GM19023 (cell line): ENCODE measurements around the gene KIR3DL2.
"Not testable (repeated sequence)": the region's sequence is repeated elsewhere in the genome, so short reads cannot be mapped to it uniquely, and the experiment has no call there.

Experiments used
- ATAC-seq: cut with Tn5 transposase; IDR thresholded peaks from one replicate; pipeline ENCODE4 v1.9.1; 2021; ENCODE audit warnings: mild to moderate bottlenecking, moderate library complexity; ENCODE audit not compliant: unreplicated experiment

KIR3DL2 gene

DNA sequence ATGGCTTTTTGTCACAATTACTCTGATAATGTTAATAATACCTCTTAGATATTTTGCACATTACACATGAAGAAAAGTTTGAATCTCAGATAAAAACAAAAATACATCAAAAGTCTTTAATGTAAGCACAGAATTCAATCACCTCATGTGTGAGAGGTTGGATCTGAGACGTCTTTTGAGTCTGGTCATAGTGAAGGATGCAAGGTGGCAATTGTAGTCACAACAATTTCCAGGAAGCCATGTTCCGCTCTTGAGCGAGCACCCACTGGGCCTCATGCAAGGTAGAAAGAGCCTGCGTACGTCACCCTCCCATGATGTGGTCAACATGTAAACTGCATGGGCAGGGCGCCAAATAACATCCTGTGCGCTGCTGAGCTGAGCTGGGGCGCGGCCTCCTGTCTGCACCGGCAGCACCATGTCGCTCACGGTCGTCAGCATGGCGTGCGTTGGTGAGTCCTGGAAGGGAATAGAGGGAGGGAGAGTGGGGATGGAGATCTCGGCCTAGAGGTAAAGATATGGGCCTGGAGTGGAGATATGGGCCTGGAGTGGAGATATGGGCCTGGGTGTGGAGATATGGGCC lies at the start of gene KIR3DL2:
KIR3DL2 (plus strand) TSS at position 383 of the 580 bp plus-strand sequence; CDS start at position 416, 33 bp downstream.
- not testable (repeated sequence) for ATAC-seq

DNA sequence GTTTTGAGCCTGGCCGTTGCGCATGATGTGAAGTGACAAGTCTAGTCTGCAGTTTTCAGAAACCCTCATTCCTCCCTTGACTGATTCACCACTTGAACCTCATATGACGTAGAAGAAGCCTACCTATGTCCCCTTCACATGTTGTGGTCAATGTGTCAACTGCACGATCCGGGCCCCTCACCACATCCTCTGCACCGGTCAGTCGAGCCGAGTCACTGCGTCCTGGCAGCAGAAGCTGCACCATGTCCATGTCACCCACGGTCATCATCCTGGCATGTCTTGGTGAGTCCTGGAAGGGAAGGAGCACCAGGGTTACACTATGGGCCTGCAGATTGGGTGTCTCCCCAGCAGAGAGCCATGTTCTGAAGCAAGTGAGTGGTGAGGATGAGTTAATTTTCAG lies 46.8 kb upstream of the KIR3DL2 start, which contains the start of gene KIR2DL4:
KIR2DL4 (plus strand) TSS at position 201 of the 400 bp plus-strand sequence; CDS start at position 243, 42 bp downstream.
- ATAC-seq: no peak

DNA sequence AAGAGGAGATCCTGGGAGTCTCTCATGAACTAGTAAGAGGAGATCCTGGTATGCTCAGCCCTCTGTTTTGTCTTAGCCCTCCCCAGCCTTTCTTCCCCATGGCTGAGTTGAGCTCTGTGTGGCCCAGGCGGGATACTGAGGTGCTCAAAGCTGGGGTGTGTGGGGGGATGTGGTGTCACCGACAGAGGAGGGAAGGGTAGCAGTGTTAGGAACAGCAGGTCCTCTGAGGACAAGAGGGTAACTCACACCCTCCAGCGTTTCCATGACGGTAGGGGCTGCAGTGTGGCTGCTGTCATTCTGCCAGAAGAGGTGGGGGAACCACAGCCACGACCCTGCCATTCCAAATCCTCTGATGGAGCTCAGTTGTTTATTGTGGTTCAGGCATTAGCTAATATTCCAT lies 46.1 kb upstream of the KIR3DL2 start:
- no peak for ATAC-seq

DNA sequence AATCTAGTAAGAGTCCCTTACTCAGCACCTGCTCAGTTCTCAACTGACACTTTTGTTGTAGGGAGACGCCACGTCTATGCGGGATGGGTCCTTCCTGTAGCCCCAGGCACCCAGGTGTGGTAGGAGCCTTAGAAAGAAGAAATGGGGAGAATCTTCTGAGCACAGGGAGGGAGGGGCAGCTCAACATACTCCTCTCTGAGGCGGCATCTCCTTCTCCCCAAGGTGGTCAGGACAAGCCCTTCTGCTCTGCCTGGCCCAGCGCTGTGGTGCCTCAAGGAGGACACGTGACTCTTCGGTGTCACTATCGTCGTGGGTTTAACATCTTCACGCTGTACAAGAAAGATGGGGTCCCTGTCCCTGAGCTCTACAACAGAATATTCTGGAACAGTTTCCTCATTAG lies 45.7 kb upstream of the KIR3DL2 start:
- no peak for ATAC-seq

DNA sequence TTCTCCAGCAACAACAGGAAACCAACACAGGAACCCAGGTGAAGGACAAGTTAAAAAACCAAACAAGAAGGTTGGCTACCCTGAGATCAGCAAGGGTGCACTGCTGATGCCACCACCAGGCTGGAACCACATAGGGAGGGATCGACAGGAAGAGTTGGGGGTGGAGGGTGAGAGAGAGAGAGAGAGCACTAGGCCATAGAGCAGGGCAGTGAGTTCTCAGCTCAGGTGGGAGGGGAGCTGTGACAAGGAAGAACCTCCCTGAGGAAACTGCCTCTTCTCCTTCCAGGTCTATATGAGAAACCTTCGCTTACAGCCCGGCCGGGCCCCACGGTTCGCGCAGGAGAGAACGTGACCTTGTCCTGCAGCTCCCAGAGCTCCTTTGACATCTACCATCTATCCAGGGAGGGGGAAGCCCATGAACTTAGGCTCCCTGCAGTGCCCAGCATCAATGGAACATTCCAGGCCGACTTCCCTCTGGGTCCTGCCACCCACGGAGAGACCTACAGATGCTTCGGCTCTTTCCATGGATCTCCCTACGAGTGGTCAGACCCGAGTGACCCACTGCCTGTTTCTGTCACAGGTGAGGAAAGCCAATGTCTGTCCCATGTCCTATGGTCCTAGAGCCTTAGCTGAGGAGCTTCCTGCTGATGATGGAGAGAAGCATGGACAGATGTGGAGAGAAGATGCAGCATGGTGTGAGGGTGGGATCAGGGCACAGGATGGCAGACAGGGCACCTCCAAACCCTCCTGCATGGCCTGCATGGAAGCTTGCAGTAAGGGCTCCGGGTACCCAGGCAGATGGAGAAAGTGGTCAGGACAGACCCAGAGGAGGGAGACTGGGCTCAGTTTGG lies 44.4 kb upstream of the KIR3DL2 start:
- no peak for ATAC-seq

DNA sequence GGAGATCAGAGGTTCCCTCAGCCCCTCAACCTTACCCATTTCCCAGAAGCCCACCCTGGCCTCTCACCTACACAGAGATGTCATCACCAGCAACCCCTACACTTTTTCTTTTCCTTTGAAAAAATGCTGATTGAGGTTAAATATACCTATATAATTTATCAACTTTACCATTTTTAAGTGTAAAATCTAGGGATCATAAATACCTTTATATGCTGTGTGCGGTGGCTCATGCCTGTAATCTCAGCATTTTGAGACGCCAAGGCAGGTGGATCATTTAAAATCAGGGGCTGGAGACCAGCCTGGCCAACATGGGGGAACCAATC lies 43.8 kb upstream of the KIR3DL2 start:
- no peak for ATAC-seq

DNA sequence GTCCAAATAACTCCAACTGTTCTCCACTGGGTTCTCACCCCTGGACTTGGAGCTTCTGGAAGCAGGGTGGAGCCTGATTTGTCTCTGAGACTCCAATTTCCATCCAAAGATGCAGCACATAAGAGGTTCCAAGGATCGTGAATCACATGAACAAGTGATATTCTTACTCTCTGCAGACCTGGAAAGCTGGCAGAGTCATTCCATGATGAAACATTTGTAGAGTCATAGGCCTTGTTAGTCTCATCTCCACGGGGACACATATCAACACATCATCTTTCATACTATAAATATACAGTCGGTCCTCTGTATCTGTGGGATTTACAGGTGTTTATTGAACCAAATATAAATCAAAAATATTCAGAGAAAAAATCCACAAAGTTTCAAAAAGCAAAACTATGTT lies 35.7 kb upstream of the KIR3DL2 start:
- not testable (repeated sequence) for ATAC-seq

DNA sequence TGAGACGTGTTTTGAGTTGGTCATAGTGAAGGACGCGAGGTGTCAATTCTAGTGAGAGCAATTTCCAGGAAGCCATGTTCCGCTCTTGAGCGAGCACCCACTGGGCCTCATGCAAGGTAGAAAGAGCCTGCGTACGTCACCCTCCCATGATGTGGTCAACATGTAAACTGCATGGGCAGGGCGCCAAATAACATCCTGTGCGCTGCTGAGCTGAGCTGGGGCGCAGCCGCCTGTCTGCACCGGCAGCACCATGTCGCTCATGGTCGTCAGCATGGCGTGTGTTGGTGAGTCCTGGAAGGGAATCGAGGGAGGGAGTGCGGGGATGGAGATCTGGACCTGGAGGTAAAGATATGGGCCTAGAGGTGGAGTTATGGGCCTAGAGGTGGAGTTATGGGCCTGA lies 34.0 kb upstream of the KIR3DL2 start, which contains the start of gene KIR3DL1:
KIR3DL1 (plus strand) TSS at position 218 of the 400 bp plus-strand sequence.
- not testable (repeated sequence) for ATAC-seq

DNA sequence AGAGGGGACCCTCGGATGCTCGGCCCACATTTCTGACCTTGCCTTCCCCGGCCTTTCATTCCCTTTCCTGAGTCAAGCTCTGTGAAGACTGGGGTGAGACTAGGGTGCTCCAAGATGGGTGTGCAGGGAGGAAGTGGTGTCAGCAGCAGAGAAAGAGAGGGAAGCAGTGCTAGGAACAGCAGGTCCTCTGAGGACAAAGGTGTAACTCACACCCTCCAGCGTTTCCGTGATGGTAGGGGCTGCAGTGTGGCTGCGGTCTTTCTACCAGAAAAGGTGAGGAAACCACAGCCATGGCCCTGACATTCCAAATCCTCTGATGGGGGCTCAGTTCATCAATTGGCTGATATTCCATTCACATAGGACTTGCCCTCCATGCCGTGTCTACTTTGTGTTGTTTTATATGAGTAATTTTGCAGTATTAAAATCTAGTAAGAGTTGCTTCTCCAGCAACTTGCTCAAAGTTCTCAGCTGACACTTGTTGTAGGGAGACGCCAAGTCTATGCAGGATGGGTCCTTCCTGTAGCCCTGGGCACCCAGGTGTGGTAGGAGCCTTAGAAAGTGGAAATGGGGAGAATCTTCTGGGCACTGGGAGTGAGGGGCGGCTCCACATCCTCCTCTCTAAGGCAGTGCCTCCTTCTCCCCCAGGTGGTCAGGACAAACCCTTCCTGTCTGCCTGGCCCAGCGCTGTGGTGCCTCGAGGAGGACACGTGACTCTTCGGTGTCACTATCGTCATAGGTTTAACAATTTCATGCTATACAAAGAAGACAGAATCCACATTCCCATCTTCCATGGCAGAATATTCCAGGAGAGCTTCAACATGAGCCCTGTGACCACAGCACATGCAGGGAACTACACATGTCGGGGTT lies 32.3 kb upstream of the KIR3DL2 start:
- no peak for ATAC-seq

DNA sequence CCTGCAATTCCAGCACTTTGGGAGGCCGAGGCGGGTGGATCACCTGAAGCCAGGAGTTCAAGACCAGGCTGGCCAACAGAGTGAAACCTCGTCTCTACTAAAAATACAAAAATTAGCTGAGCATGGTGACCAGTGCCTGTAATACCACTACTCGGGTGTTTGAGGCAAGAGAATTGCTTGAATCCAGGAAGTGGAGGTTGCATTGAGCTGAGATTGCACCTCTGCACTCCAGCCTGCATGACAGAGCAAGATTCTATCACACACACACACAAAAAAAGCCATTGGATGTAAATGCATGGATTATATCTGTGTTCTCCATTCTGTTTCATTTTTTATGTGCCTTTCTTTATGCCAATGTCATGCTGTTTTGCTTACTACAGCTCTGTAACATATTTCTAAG lies 25.8 kb upstream of the KIR3DL2 start:
- not testable (repeated sequence) for ATAC-seq

DNA sequence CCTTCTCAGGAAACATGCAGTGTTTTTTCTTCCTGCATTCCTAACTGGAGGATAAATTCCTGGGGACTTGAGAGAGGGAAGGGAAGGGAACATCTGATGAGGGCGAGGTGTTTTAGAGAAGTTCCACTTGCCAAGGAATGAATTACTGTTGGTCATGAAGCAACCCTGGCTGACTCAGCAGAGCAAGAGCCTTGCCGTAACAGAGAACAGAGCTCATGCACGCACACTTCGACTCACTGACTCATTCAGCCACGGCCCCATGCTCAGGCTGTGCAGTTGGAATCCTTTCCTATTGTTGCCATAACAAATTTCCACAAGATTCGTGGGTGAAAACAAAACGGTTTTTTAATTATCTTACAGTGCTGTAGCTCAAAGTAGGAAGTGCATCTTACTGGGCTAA lies 24.9 kb upstream of the KIR3DL2 start:
- ATAC-seq: not testable (repeated sequence)

DNA sequence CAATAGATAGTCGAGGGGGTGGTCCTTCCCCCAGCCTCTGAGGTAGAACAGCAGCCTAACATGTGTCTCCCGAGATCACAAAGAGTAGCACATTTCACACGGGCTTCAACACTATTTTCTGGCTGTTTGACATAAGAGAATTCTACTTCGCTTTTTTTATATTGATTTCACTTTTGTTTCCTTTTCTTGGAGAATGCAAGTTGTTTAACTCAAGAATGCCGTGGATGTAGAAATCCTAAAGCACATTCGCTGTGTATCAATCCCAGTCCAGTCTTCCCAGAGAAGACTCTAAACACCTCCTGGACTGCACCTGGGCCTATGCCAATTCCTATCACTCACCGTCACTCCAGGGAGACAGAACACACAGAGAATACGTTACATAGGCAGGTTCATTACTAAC lies 22.2 kb upstream of the KIR3DL2 start:
- ATAC-seq: not testable (repeated sequence)

DNA sequence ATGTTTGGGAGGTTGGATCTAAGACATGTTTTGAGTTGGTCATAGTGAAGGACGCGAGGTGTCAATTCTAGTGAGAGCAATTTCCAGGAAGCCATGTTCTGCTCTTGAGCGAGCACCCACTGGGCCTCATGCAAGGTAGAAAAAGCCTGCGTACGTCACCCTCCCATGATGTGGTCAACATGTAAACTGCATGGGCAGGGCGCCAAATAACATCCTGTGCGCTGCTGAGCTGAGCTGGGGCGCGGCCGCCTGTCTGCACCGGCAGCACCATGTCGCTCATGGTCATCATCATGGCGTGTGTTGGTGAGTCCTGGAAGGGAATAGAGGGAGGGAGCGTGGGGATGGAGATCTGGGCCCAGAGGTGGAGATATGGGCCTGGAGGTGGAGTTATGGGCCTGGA lies 17.7 kb upstream of the KIR3DL2 start, which contains the start of gene KIR2DS4:
KIR2DS4 (plus strand) TSS at position 181 of the 400 bp plus-strand sequence.
- ATAC-seq: not testable (repeated sequence)

DNA sequence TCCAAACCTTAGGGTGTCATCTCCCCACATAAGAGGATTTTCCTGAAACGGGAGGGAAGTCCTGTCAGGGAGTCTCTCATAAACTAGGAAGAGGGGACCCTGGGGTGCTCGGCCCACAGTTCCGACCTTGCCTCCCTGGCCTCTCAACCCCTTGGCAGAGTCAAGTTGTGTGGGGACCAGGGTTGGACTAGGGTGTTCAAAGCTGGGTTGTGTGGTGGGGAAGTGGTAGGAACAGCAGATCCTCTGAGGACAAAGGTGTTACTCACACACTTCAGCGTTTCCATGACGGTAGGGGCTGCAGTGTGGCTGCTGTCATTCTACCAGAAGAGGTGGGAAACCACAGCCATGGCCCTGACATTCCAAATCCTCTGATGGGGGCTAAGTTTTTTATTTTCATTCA lies 15.1 kb upstream of the KIR3DL2 start:
- ATAC-seq: not testable (repeated sequence)

DNA sequence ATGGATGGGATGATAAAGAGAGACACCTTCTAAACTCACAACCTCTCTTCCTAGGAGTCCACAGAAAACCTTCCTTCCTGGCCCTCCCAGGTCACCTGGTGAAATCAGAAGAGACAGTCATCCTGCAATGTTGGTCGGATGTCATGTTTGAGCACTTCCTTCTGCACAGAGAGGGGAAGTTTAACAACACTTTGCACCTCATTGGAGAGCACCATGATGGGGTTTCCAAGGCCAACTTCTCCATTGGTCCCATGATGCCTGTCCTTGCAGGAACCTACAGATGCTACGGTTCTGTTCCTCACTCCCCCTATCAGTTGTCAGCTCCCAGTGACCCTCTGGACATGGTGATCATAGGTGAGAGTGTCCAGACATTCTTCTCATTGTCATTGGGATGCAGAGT lies 12.7 kb upstream of the KIR3DL2 start:
- not testable (repeated sequence) for ATAC-seq

DNA sequence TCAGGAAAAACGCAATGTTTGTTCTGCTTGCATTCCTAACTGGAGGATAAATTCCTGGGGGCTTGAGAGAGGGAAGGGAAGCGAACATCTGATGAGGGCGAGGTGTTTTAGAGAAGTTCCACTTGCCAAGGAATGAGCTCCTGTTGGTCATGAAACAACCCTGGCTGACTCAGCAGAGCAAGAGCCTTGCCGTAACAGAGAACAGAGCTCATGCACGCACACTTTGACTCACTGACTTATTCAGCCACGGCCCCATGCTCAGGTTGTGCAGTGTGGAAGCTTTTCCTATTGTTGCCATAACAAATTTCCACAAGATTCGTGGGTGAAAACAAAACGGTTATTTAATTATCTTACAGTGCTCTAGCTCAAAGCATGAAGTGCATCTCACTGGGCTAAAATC lies 7.1 kb upstream of the KIR3DL2 start:
- not testable (repeated sequence) for ATAC-seq

DNA sequence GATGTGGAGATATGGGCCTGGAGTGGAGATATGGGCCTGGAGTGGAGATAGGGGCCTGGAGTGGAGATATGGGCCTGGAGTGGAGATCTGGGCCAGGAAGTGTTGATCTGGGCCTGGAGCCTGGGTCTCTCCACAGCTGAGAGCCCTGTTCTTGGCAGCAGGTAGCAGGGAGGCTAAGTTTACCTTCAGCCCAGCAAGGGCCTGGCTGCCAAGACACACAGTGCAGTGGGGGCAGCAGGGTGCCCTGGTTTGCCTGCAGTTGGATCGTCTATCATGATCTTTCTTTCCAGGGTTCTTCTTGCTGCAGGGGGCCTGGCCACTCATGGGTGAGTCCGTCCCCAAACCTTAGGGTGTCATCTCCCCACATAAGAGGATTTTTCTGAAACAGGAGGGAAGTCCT lies 687 bp downstream of the KIR3DL2 start:
- ATAC-seq: no peak

DNA sequence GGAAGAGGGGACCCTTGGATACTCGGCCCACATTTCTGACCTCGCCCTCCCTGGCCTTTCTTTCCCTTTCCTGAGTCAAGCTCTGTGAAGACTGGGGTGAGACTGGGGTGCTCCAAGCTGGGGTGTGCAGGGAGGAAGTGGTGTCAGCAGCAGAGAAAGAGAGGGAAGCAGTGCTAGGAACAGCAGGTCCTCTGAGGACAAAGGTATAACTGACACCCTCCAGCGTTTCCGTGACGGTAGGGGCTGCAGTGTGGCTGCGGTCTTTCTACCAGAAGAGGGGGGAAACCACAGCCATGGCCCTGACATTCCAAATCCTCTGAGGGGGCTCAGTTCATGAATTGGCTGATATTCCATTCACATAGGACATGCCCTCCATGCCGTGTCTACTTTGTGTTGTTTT lies 1.1 kb downstream of the KIR3DL2 start:
- ATAC-seq: no peak

DNA sequence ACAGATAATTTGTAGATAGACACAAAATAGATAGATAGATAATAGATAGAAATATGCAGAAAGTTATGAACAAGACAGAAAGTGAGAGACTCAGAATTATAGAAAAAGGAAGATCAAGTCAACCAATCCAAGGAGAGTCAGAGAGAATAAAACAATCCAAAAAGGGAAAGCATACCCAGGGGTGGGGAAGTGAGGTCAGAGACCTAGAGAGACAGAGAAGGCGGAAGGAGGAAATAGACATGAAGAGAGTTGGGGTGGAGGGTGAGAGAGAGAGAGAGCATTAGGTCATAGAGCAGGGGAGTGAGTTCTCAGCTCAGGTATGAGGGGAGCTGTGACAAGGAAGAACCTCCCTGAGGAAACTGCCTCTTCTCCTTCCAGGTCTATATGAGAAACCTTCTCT lies 5.0 kb downstream of the KIR3DL2 start:
- not testable (repeated sequence) for ATAC-seq

DNA sequence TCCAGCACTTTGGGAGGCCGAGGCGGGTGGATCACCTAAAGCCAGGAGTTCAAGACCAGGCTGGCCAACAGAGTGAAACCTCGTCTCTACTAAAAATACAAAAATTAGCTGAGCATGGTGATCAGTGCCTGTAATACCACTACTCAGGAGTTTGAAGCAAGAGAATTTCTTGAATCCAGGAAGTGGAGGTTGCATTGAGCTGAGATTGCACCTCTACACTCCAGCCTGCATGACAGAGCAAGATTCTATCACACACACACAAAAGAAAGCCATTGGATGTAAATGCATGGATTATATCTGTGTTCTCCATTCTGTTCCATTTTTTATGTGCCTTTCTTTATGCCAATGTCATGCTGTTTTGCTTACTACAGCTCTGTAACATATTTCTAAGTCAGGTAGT lies 8.2 kb downstream of the KIR3DL2 start:
- not testable (repeated sequence) for ATAC-seq

DNA sequence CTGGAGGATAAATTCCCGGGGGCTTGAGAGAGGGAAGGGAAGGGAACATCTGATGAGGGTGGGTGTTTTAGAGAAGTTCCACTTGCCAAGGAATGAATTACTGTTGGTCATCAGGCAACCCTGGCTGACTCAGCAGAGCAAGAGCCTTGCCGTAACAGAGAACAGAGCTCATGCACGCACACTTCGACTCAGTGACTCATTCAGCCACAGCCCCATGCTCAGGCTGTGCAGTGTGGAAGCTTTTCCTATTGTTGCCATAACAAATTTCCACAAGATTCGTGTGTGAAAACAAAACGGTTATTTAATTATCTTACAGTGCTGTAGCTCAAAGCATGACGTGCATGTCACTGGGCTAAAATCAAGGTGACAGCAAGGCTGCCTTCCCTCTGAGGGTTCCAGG lies 9.2 kb downstream of the KIR3DL2 start:
- not testable (repeated sequence) for ATAC-seq
